Keratinocyte (primary cell): ENCODE data around the gene SDCCAG8. TPM values are rescaled to one million over a fixed set of nuclear protein-coding genes. Genes with fewer than 3 reads are reported as not detected.

Source experiments
- DNase-seq: peaks from one replicate; pipeline ENCODE4 v3.0.0-alpha.2; 2011; ENCODE audit warnings: low read depth, missing footprints, low spot score
- FAIRE-seq: peaks from 2 replicates; lab custom pipeline; 2011; peaks lifted over from hg19 to GRCh38; lab: Jason Lieb, UNC
- H2AFZ ChIP-seq: 2 replicates; pipeline ENCODE4 v1.6.0; 2012; ENCODE audit warnings: low read length, control low read depth, inconsistent platforms; ENCODE audit not compliant: control insufficient read depth
- H3K27ac ChIP-seq: 2 replicates; pipeline ENCODE4 v1.5.1; 2011; ENCODE audit warnings: low read length; ENCODE audit not compliant: control insufficient read depth, insufficient read depth
- H3K27me3 ChIP-seq: 3 replicates; pipeline ENCODE4 v1.6.0; 2011; ENCODE audit warnings: low read length; ENCODE audit not compliant: control insufficient read depth, insufficient read depth; ENCODE audit errors: extremely low read depth
- H3K36me3 ChIP-seq, 2 experiments: 2 replicates in 1 of 2; 3 replicates in 1 of 2; pipeline ENCODE4 v1.5.1; 2011; ENCODE audit warnings: low read length in 2 of 2, mild to moderate bottlenecking in 1 of 2; ENCODE audit not compliant: control insufficient read depth in 2 of 2, insufficient read depth in 2 of 2; ENCODE audit errors: extremely low read depth in 1 of 2
- H3K4me1 ChIP-seq: 3 replicates; pipeline ENCODE4 v1.5.1; 2011; ENCODE audit warnings: low read length; ENCODE audit not compliant: control insufficient read depth, insufficient read depth; ENCODE audit errors: extremely low read depth
- H3K4me2 ChIP-seq: 3 replicates; pipeline ENCODE4 v1.6.0; 2011; ENCODE audit warnings: low read depth, low read length; ENCODE audit not compliant: control insufficient read depth, insufficient read depth; ENCODE audit errors: extremely low read depth
- H3K4me3 ChIP-seq, 3 experiments: fragments of 200-600 bp in 1 of 3; sonication (generic) in 1 of 3; 2 replicates in 2 of 3; 3 replicates in 1 of 3; pipeline ENCODE4 v1.5.1; 2011 to 2016; ENCODE audit warnings: low read length in 3 of 3, mild to moderate bottlenecking in 3 of 3, control low read depth in 2 of 3, inconsistent platforms in 1 of 3, low read depth in 1 of 3, mixed read lengths in 1 of 3, mixed run types in 1 of 3, moderate library complexity in 1 of 3; ENCODE audit not compliant: control insufficient read depth in 2 of 3, insufficient read depth in 2 of 3; ENCODE audit errors: extremely low read depth in 1 of 3
- H3K79me2 ChIP-seq: 2 replicates; pipeline ENCODE4 v1.6.0; 2012; ENCODE audit warnings: low read length; ENCODE audit not compliant: control insufficient read depth, insufficient read depth
- H3K9ac ChIP-seq: 3 replicates; pipeline ENCODE4 v1.6.0; 2011; ENCODE audit warnings: low read length; ENCODE audit not compliant: control insufficient read depth, insufficient read depth; ENCODE audit errors: extremely low read depth
- H3K9me1 ChIP-seq: 3 replicates; pipeline ENCODE4 v1.6.0; 2011; ENCODE audit warnings: low read length; ENCODE audit not compliant: control insufficient read depth, insufficient read depth; ENCODE audit errors: extremely low read depth
- H3K9me3 ChIP-seq: 2 replicates; pipeline ENCODE4 v1.5.1; 2012; ENCODE audit warnings: low read depth, low read length; ENCODE audit not compliant: control insufficient read depth
- H4K20me1 ChIP-seq: 3 replicates; pipeline ENCODE4 v1.6.0; 2011; ENCODE audit warnings: low read length; ENCODE audit not compliant: control insufficient read depth, insufficient read depth; ENCODE audit errors: extremely low read depth
- CTCF ChIP-seq, 3 experiments: IDR thresholded peaks in 1 of 3; conservative IDR thresholded peaks in 1 of 3; optimal IDR thresholded peaks in 1 of 3; 2 replicates in 2 of 3; 3 replicates in 1 of 3; pipeline versions ENCODE3 to v1.5.1; 2011; ENCODE audit warnings: low read length in 3 of 3, mild to moderate bottlenecking in 3 of 3, moderate library complexity in 2 of 3, control low read depth in 1 of 3, inconsistent platforms in 1 of 3; ENCODE audit not compliant: insufficient read depth in 2 of 3; ENCODE audit errors: extremely low read depth in 1 of 3
- EZH2 ChIP-seq: IDR thresholded peaks from one replicate; pipeline ENCODE4 v1.6.1; 2012; ENCODE audit warnings: inconsistent platforms, mild to moderate bottlenecking, low read length, moderate library complexity
- dilution Hi-C: fragments of 300-500 bp; cut with MboI; formaldehyde crosslinking; loops from one replicate; pipeline ENCODE4 v1.7.0; 2020; ENCODE audit warnings: low sequenced_read_pairs; ENCODE audit not compliant: extremely low pct_ligation_motif_present
- polyA plus RNA-seq, 5 experiments: library from polyadenylated mRNA; depleted of rRNA in 3 of 5; stranded (reverse) in 3 of 5; stranded (forward) in 1 of 5; unstranded in 1 of 5; fragments of >200 nt; gene quantifications; 1 replicate in 1 of 5; 2 replicates in 3 of 5; 3 replicates in 1 of 5; pipeline versions ENCODE4 v1.2.1 to v1.2.3, GENCODE V29; 2011 to 2012; ENCODE audit warnings: missing spikeins in 2 of 5, low read depth in 1 of 5, low replicate concordance in 1 of 5

SDCCAG8 gene
- polyA plus RNA-seq, 1 donor (not counting 4 experiments of a cell fraction or from before 2014, with no cell fraction given), result 61.6 TPM

- FAIRE-seq (no peak), DNase-seq (no peak)
- Histone ChIP-seq H3K4me2 (no peak overlapping the region), H3K4me1 (no peaks in the 10 kb centered on the region), H2AFZ (no peak overlapping the region), H3K9me3 (no peaks in the 10 kb centered on the region), H3K27me3 (no peaks in the 10 kb centered on the region), H3K9me1 (no peaks in the 10 kb centered on the region), H3K4me3 (no peak overlapping the region), H3K79me2 (no peaks in the 10 kb centered on the region), H4K20me1 (no peaks in the 10 kb centered on the region), H3K27ac (no peak overlapping the region), H3K36me3 (no peaks in the 10 kb centered on the region), H3K9ac (no peak overlapping the region)
- dilution Hi-C loops, result no loop called here
- TF ChIP-seq EZH2 (no peak), CTCF (optimal IDR thresholded peaks at IDR 0.05 in 1 of 3, IDR thresholded peaks at IDR 0.05 in 1 of 3, conservative IDR thresholded peaks at IDR 0.05 in 1 of 3; ENCODE audit: extremely low read depth in 1 of 3, insufficient read depth in 2 of 3, low read length in 3 of 3) (no peak)
Measured at GRCh38 chr1:243507672-243508302, 251.9 kb downstream of the SDCCAG8 start.

- no peaks in the 10 kb centered on the region for H3K27me3 ChIP-seq
- H3K9me3 ChIP-seq, result no peaks in the 10 kb centered on the region
- H3K9me1 ChIP-seq, result no peaks in the 10 kb centered on the region
- no peak overlapping the region for H3K27ac ChIP-seq
- no peaks in the 10 kb centered on the region for H3K79me2 ChIP-seq
- no peak overlapping the region for H2AFZ ChIP-seq
- no peak overlapping the region for H3K9ac ChIP-seq
- H3K36me3 ChIP-seq, result no peaks in the 10 kb centered on the region
- H3K4me2 ChIP-seq, result no peak overlapping the region
- dilution Hi-C loops, result no loop called here
- no peaks in the 10 kb centered on the region for H4K20me1 ChIP-seq
- no peaks in the 10 kb centered on the region for H3K4me1 ChIP-seq
- DNase-seq (no peak), FAIRE-seq (no peak)
- H3K4me3 ChIP-seq, result no peak overlapping the region
- no peak for TF ChIP-seq CTCF (optimal IDR thresholded peaks at IDR 0.05 in 1 of 3, IDR thresholded peaks at IDR 0.05 in 1 of 3, conservative IDR thresholded peaks at IDR 0.05 in 1 of 3; ENCODE audit: extremely low read depth in 1 of 3, insufficient read depth in 2 of 3, low read length in 3 of 3)
- TF ChIP-seq EZH2, result no peak
Measured at GRCh38 chr1:243508303-243508713, 252.5 kb downstream of the SDCCAG8 start.
